ENCODE data around the gene BEND5. TPM values are rescaled to one million over a fixed set of nuclear protein-coding genes. Genes with fewer than 3 reads are reported as not detected.

Gene BEND5
- total RNA-seq, 5 donors from 2014 or later (not counting 1 experiment from before 2014, with no cell fraction given), result 3.3 to 7.9 (median 5.6) TPM

DNA sequence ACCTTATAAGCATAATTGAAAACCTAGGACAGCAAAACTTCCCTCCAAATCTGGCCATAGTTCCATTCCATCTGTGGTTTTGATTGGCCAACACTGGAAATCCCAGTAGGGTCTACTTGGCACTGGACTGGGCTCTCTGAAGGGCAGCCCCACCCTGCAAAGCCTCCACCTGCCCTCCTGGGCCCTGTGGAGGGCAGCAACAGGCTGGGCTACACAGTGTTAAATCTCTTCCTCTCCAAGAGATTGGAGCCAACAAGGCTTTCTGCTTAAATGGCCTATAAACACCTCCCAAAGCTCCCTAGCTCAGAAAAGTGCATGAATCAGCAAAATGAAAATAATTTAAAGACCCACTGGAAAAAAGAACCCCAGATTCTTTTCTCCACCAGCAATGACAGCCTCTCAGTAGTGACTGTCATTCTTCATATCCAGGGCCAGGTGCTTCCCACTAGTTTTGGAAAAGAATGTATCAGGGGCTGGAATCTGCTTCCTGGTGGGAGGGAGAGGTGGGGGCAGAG, 58.5 kb downstream of the BEND5 start:
- DNase-seq, result no peak
- ChIA-PET CTCF (no interaction called here), POLR2A (no interaction called here)
- no peak for ATAC-seq (replicated peaks in 1 of 4)
- no peaks in the 10 kb centered on the region for H3K4me1 Mint-ChIP-seq
- no peaks in the 10 kb centered on the region for H3K36me3 Mint-ChIP-seq
- H3K9me3 Mint-ChIP-seq, result no peaks in the 10 kb centered on the region
- H3K4me3 Mint-ChIP-seq, result no peak overlapping the region
- Histone ChIP-seq H3K9me3 (no peaks in the 10 kb centered on the region), H3K36me3 (ENCODE audit: control insufficient read depth in 2 of 2, extremely low read depth in 1 of 2, insufficient read depth in 1 of 2, low read length in 1 of 2) (no peaks in the 10 kb centered on the region), H3K4me3 (ENCODE audit: control insufficient read depth in 1 of 2, extremely low read depth in 1 of 2, low read length in 1 of 2) (no peak overlapping the region), H3K27ac (ENCODE audit: low read length) (no peak overlapping the region), H3K4me1 (ENCODE audit: control insufficient read depth in 1 of 2, extremely low read depth in 1 of 2, insufficient read depth in 2 of 2, low read length in 2 of 2) (no peaks in the 10 kb centered on the region), H3K27me3 (replicated peaks in 1 of 2; ENCODE audit: control insufficient read depth in 2 of 2, extremely low read depth in 1 of 2, insufficient read depth in 2 of 2, low read length in 1 of 2) (peaks cover 0 to 3% of the 10 kb centered on the region in 2 experiments)
- no peak overlapping the region for H3K27ac Mint-ChIP-seq
- peaks cover 0 to 2% of the 10 kb centered on the region in 2 donors for H3K27me3 Mint-ChIP-seq

DNA sequence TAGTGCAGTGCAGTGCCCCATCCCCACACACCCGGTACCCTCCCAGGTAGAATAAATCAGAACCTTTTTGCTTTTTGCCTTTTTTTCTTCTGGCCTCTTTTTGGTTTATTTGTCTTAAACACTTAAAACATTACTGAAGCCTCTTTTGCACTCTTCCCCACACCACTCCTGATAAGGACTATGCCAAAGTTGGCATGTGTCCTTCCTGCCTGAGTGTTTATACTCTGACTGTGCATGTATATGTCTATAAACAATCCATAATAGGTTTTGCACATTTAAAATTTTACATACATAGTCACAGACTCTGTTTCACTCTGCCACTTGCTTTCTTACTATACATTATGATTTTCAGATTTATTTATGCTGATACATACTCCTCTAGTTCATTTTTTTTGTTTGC, 59.6 kb downstream of the BEND5 start:
- ATAC-seq (replicated peaks in 1 of 4) (no peak), DNase-seq (no peak)
- Histone ChIP-seq H3K4me3 (ENCODE audit: control insufficient read depth in 1 of 2, extremely low read depth in 1 of 2, low read length in 1 of 2) (no peak overlapping the region), H3K27ac (ENCODE audit: low read length) (no peak overlapping the region), H3K4me1 (ENCODE audit: control insufficient read depth in 1 of 2, extremely low read depth in 1 of 2, insufficient read depth in 2 of 2, low read length in 2 of 2) (no peaks in the 10 kb centered on the region), H3K27me3 (replicated peaks in 1 of 2; ENCODE audit: control insufficient read depth in 2 of 2, extremely low read depth in 1 of 2, insufficient read depth in 2 of 2, low read length in 1 of 2) (peaks cover 0 to 3% of the 10 kb centered on the region in 2 experiments), H3K36me3 (ENCODE audit: control insufficient read depth in 2 of 2, extremely low read depth in 1 of 2, insufficient read depth in 1 of 2, low read length in 1 of 2) (no peaks in the 10 kb centered on the region), H3K9me3 (no peaks in the 10 kb centered on the region)
- Mint-ChIP-seq H3K36me3 (no peaks in the 10 kb centered on the region), H3K4me1 (no peaks in the 10 kb centered on the region), H3K27me3 (peaks cover 0 to 2% of the 10 kb centered on the region in 2 donors), H3K4me3 (no peak overlapping the region), H3K27ac (no peak overlapping the region), H3K9me3 (no peaks in the 10 kb centered on the region)
- ChIA-PET POLR2A (no interaction called here), CTCF (no interaction called here)
- 100% methylated on average over 1 of the region's 1 CpG for whole genome bisulfite sequencing (ENCODE audit: insufficient coverage)

DNA sequence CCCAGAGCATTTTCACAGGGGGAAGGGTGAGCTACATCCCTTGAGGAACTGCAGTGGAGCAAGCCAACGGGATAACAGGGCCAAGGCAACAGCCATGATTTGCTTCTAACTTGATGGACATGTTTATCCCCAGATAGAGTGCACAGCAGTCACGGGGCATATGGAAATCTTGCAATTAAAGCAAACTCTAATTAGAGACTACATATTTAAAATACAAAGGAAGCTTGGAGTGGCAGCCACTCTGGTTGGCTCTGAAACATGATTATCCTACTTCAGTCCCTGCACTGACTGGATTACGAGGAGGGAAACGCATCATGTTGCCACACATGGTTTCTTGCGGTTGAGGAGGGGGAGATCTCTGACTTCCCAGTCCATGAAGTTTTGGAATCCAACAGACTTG, 60.8 kb downstream of the BEND5 start:
- Histone ChIP-seq H3K36me3 (ENCODE audit: control insufficient read depth in 2 of 2, extremely low read depth in 1 of 2, insufficient read depth in 1 of 2, low read length in 1 of 2) (no peaks in the 10 kb centered on the region), H3K9me3 (no peaks in the 10 kb centered on the region), H3K4me3 (ENCODE audit: control insufficient read depth in 1 of 2, extremely low read depth in 1 of 2, low read length in 1 of 2) (no peak overlapping the region), H3K27me3 (replicated peaks in 1 of 2; ENCODE audit: control insufficient read depth in 2 of 2, extremely low read depth in 1 of 2, insufficient read depth in 2 of 2, low read length in 1 of 2) (no peaks in the 10 kb centered on the region), H3K27ac (ENCODE audit: low read length) (no peak overlapping the region), H3K4me1 (ENCODE audit: control insufficient read depth in 1 of 2, extremely low read depth in 1 of 2, insufficient read depth in 2 of 2, low read length in 2 of 2) (no peaks in the 10 kb centered on the region)
- CTCF ChIA-PET, result no interaction called here
- H3K36me3 Mint-ChIP-seq, result no peaks in the 10 kb centered on the region
- no peak for DNase-seq
- H3K4me1 Mint-ChIP-seq, result no peaks in the 10 kb centered on the region
- no peaks in the 10 kb centered on the region for H3K9me3 Mint-ChIP-seq
- 63% methylated on average over 1 of the region's 5 CpGs for WGBS (ENCODE audit: insufficient coverage)
- no peak overlapping the region for H3K27ac Mint-ChIP-seq
- ATAC-seq (replicated peaks in 1 of 4), result no peak
- peaks cover 0 to 2% of the 10 kb centered on the region in 2 donors for H3K27me3 Mint-ChIP-seq
- POLR2A ChIA-PET, result no interaction called here
- H3K4me3 Mint-ChIP-seq, result no peak overlapping the region

DNA sequence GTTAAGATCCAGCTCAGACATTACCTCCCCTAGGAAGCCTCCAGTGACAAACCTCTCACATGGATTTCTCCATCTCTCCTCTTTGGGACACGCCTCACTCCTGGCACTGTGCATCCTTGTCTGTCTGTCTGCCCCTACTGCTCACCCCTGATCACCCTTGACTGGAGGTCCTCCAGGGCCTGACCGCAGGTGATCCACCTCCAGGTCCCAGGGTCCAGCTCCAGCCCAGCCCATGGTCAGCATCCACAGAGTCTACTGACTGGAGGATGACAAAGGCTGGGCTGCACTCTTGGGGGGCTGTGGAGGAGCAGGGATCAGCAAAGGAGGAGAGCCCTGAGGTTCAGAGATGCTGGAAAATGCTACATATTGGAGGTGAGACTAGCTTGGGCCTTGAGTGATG, 65.8 kb downstream of the BEND5 start:
- no peak for ATAC-seq (replicated peaks in 1 of 4)
- peaks cover 0 to 4% of the 10 kb centered on the region in 2 donors for H3K27me3 Mint-ChIP-seq
- Histone ChIP-seq H3K27me3 (replicated peaks in 1 of 2; ENCODE audit: control insufficient read depth in 2 of 2, extremely low read depth in 1 of 2, insufficient read depth in 2 of 2, low read length in 1 of 2) (peaks cover 0 to 7% of the 10 kb centered on the region in 2 experiments), H3K9me3 (no peaks in the 10 kb centered on the region), H3K36me3 (ENCODE audit: control insufficient read depth in 2 of 2, extremely low read depth in 1 of 2, insufficient read depth in 1 of 2, low read length in 1 of 2) (no peaks in the 10 kb centered on the region), H3K27ac (ENCODE audit: low read length) (no peak overlapping the region), H3K4me1 (ENCODE audit: control insufficient read depth in 1 of 2, extremely low read depth in 1 of 2, insufficient read depth in 2 of 2, low read length in 2 of 2) (no peaks in the 10 kb centered on the region), H3K4me3 (ENCODE audit: control insufficient read depth in 1 of 2, extremely low read depth in 1 of 2, low read length in 1 of 2) (no peak overlapping the region)
- H3K36me3 Mint-ChIP-seq, result no peaks in the 10 kb centered on the region
- no peak for DNase-seq
- no peak overlapping the region for H3K4me3 Mint-ChIP-seq
- ChIA-PET POLR2A (no interaction called here), CTCF (interaction anchor here in 1 of 2 donors (0.6 kb wide), 1 partner anchor 714 kb away, joined by 3 read pairs; the partner anchor contains the start of gene TRABD2B)
- H3K4me1 Mint-ChIP-seq, result no peaks in the 10 kb centered on the region
- WGBS (ENCODE audit: insufficient coverage), result 79% methylated on average over 2 of the region's 2 CpGs
- H3K27ac Mint-ChIP-seq, result no peak overlapping the region
- H3K9me3 Mint-ChIP-seq, result no peaks in the 10 kb centered on the region

DNA sequence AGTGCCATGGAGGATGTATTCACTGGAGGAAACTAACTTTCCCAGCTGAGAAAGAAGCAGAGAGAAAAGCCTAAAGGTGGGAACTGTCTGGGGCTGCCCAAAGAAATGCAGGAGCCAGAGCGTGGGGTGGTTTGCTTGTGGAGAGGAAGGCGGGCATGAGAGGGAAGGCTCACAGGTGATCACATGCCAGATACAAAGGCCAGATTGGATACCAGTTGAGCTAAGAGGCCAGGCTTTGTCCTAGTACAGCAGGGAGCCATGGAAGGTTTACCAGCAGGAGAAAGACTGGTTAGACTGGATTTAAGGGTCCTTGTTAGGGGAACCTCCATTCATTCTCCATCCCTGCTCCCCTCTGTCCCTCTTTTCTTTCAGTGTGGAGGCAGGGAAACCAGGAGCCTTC, 66.4 kb downstream of the BEND5 start:
- POLR2A ChIA-PET, result no interaction called here
- Mint-ChIP-seq H3K27me3 (peaks cover 0 to 4% of the 10 kb centered on the region in 2 donors), H3K36me3 (no peaks in the 10 kb centered on the region), H3K9me3 (no peaks in the 10 kb centered on the region), H3K4me3 (no peak overlapping the region), H3K4me1 (no peaks in the 10 kb centered on the region), H3K27ac (no peak overlapping the region)
- no peaks in the 10 kb centered on the region for H3K9me3 ChIP-seq
- WGBS (ENCODE audit: insufficient coverage), result 65% methylated on average over 2 of the region's 2 CpGs
- H3K27me3 ChIP-seq (replicated peaks in 1 of 2; ENCODE audit: control insufficient read depth in 2 of 2, extremely low read depth in 1 of 2, insufficient read depth in 2 of 2, low read length in 1 of 2), result peaks cover 0 to 7% of the 10 kb centered on the region in 2 experiments
- no peak for DNase-seq
- H3K4me3 ChIP-seq (ENCODE audit: control insufficient read depth in 1 of 2, extremely low read depth in 1 of 2, low read length in 1 of 2), result no peak overlapping the region
- CTCF ChIA-PET, result no interaction called here
- H3K27ac ChIP-seq (ENCODE audit: low read length), result no peak overlapping the region
- no peak for ATAC-seq (replicated peaks in 1 of 4)
- H3K36me3 ChIP-seq (ENCODE audit: control insufficient read depth in 2 of 2, extremely low read depth in 1 of 2, insufficient read depth in 1 of 2, low read length in 1 of 2), result no peaks in the 10 kb centered on the region
- H3K4me1 ChIP-seq (ENCODE audit: control insufficient read depth in 1 of 2, extremely low read depth in 1 of 2, insufficient read depth in 2 of 2, low read length in 2 of 2), result no peaks in the 10 kb centered on the region

DNA sequence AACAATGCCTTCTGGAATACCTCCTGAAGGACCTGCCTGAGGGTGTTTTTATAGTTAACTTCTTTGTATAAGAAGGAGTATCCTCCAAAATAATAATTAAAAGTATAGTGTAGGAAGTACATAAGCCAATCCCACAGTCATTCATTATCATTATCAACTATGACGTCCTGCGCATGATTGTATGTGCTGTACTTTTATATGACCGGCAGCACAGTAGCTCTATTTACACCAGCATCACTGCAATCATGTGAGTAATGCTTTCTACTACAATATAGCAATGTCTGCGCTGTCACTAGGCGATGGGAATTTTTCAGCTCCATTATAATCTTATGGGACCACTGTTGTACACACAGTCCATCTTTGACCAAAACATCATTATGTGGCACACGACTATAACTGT, 72.0 kb downstream of the BEND5 start:
- H3K4me1 ChIP-seq (ENCODE audit: control insufficient read depth in 1 of 2, extremely low read depth in 1 of 2, insufficient read depth in 2 of 2, low read length in 2 of 2), result no peaks in the 10 kb centered on the region
- Mint-ChIP-seq H3K27ac (no peak overlapping the region), H3K4me3 (no peak overlapping the region), H3K4me1 (no peaks in the 10 kb centered on the region), H3K9me3 (no peaks in the 10 kb centered on the region), H3K36me3 (no peaks in the 10 kb centered on the region), H3K27me3 (peaks cover 12 to 20% of the 10 kb centered on the region in 2 donors)
- no peaks in the 10 kb centered on the region for H3K9me3 ChIP-seq
- peaks cover 0 to 7% of the 10 kb centered on the region in 2 experiments for H3K27me3 ChIP-seq (replicated peaks in 1 of 2; ENCODE audit: control insufficient read depth in 2 of 2, extremely low read depth in 1 of 2, insufficient read depth in 2 of 2, low read length in 1 of 2)
- POLR2A ChIA-PET, result no interaction called here
- no peak overlapping the region for H3K4me3 ChIP-seq (ENCODE audit: control insufficient read depth in 1 of 2, extremely low read depth in 1 of 2, low read length in 1 of 2)
- DNase-seq (no peak), ATAC-seq (replicated peaks in 1 of 4) (no peak)
- WGBS (ENCODE audit: insufficient coverage), result 100% methylated on average over 2 of the region's 6 CpGs
- H3K27ac ChIP-seq (ENCODE audit: low read length), result no peak overlapping the region
- CTCF ChIA-PET, result no interaction called here
- no peaks in the 10 kb centered on the region for H3K36me3 ChIP-seq (ENCODE audit: control insufficient read depth in 2 of 2, extremely low read depth in 1 of 2, insufficient read depth in 1 of 2, low read length in 1 of 2)

DNA sequence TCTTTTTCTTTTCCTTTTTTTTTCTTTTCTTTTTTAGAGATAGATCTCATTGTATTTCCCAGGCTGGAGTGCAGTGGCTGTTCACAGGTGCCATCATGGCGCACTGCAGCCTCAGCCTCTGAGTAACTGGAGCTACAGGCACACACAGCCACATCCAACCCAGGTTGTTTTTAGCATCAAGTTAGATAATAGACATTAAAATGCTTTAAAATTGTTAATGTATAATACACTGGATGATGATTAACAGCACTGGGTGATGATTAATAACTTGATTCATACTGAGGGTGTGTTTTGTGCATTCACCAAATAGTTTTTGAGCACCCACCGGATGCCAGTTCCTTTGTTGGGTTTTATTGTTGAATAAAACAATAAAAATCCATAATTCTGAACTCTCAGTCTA, 75.2 kb downstream of the BEND5 start:
- no peak for DNase-seq
- no peak for ATAC-seq (replicated peaks in 1 of 4)
- Histone ChIP-seq H3K27me3 (replicated peaks in 1 of 2; ENCODE audit: control insufficient read depth in 2 of 2, extremely low read depth in 1 of 2, insufficient read depth in 2 of 2, low read length in 1 of 2) (peaks cover 0 to 5% of the 10 kb centered on the region in 2 experiments), H3K27ac (ENCODE audit: low read length) (no peak overlapping the region), H3K36me3 (ENCODE audit: control insufficient read depth in 2 of 2, extremely low read depth in 1 of 2, insufficient read depth in 1 of 2, low read length in 1 of 2) (no peaks in the 10 kb centered on the region), H3K9me3 (no peaks in the 10 kb centered on the region), H3K4me1 (ENCODE audit: control insufficient read depth in 1 of 2, extremely low read depth in 1 of 2, insufficient read depth in 2 of 2, low read length in 2 of 2) (no peaks in the 10 kb centered on the region), H3K4me3 (ENCODE audit: control insufficient read depth in 1 of 2, extremely low read depth in 1 of 2, low read length in 1 of 2) (no peak overlapping the region)
- ChIA-PET CTCF (no interaction called here), POLR2A (no interaction called here)
- Mint-ChIP-seq H3K27me3 (peaks cover 21 to 28% of the 10 kb centered on the region in 2 donors), H3K36me3 (no peaks in the 10 kb centered on the region), H3K4me1 (no peaks in the 10 kb centered on the region), H3K27ac (no peak overlapping the region), H3K9me3 (no peaks in the 10 kb centered on the region), H3K4me3 (no peak overlapping the region)
- WGBS (ENCODE audit: insufficient coverage), result no CpG with 5 or more reads among the region's 2 CpGs
